Ovary (tissue), 3 donors: ENCODE measurements around the gene LRCH3.

ENCODE experiments used
- POLR2A ChIP-seq: fragments of 450-650 bp; IDR thresholded peaks from one replicate; pipeline ENCODE4 v1.6.1; 2017; ENCODE audit warnings: antibody characterized with exemption, mild to moderate bottlenecking, moderate library complexity
- TF ChIP-seq, protein P1 (sequence below), 3 donors: fragments of 450-650 bp in 2 of 3; fragments of 200-600 bp in 1 of 3; IDR thresholded peaks; one replicate each; pipeline versions ENCODE4 v1.5.1 to v1.8.0; 2016 to 2022; ENCODE audit warnings: antibody characterized with exemption in 3 of 3, mild to moderate bottlenecking in 1 of 3
- donor health status: DM: no; HTN: no; CAD: no.

DNA sequence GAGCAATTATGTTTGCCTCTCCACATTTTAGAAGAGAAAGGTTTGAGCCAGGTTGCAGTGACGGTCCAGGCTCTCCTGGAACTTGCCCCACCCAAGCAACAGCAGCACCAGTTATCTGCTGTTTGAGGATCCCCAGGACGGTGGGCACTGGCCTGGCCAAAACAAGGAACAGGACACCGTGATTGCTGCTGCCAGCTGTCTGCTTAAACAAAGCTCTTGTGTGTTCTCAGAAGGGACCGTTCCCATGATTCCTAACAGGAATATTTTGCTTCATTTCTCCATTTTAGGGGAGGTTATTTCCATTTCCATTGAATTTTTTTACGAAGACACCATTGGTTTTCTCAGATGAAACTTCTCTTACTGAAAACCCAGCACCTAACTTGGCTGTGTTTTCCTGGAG lies 92.5 kb downstream of the LRCH3 start:
- no peak for TF ChIP-seq POLR2A
- TF ChIP-seq, protein P1, sequence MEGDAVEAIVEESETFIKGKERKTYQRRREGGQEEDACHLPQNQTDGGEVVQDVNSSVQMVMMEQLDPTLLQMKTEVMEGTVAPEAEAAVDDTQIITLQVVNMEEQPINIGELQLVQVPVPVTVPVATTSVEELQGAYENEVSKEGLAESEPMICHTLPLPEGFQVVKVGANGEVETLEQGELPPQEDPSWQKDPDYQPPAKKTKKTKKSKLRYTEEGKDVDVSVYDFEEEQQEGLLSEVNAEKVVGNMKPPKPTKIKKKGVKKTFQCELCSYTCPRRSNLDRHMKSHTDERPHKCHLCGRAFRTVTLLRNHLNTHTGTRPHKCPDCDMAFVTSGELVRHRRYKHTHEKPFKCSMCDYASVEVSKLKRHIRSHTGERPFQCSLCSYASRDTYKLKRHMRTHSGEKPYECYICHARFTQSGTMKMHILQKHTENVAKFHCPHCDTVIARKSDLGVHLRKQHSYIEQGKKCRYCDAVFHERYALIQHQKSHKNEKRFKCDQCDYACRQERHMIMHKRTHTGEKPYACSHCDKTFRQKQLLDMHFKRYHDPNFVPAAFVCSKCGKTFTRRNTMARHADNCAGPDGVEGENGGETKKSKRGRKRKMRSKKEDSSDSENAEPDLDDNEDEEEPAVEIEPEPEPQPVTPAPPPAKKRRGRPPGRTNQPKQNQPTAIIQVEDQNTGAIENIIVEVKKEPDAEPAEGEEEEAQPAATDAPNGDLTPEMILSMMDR (IDR thresholded peaks at IDR 0.05): no peak
